Activated CD4-positive, alpha-beta T cell treated with anti-CD3 and anti-CD28 coated beads, Interleukin-10, Interleukin-2, amounts not matched to agents 100 ng/mL and 50 ng/mL, durations not matched to agents 16 hours and 8 hours (primary cell): ENCODE data around the gene GRID1.

Source experiments
- DNase-seq: peaks from one replicate; pipeline ENCODE4 v3.0.0-alpha.2; 2020

GRID1 gene

GRCh38 chr10:86312701-86313270, 53.8 kb downstream of the GRID1 start:
- no peak for DNase-seq

DNA sequence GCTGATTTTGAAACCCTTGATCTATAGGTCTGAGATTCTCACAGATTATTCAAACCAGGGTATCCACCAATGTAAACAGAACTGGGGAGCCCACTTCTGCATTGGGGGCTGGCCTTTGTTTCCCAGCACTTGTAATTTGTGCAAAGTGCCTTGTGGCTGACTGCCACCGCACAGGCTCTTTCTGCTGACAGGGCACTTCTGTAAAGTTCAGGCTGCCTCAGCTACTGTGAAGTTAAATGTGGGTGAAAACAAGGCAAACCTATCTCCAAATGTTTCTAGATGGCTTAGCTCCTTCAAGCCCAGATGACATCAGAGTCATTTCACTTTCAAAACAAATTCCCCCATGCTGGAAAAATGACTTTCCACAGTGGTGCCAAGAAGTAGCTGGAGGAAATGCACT, 54.7 kb downstream of the GRID1 start:
- DNase-seq = no peak

- no peak for DNase-seq
Observed at GRCh38 chr10:86311190-86311589, 55.4 kb downstream of the GRID1 start.

DNA sequence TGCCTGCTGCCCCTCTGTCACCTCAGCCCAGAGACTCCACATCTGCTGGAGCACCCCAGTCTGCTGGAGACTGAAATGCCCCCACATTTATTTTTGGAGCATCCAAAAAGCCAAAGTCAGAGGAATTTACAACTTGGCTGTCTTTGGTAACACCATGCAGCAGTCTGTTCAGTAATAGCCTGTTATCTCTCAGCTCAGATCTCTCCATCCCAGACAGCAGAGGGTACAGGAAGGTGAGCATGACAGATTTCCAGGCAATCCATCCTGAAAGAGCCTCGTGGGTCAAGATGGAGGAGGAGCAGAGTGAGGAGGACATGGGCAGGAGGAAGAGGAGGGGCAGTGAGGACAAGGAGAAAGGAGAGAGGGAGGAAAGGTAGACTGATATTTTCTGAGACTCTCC, 55.9 kb downstream of the GRID1 start:
- no peak for DNase-seq

DNA sequence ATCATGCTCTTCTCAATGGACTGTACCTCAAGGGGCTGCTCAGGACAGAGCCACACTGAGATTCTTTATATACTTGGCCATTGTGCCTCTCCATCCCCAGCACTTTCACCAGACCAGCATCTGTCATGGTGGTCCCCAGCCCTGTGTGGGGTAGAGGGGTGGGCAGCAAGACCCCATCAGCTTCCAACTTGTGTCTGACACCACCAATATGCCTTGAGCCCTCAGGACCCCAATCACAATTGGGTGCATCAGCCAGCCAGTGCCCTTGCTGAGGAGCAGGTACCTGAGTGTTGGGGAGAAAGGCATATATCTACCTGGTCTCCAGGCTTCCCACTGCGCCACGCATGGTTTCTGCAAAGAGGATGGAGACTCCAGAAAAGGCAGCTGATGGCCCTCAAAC, 56.3 kb downstream of the GRID1 start:
- no peak for DNase-seq

DNA sequence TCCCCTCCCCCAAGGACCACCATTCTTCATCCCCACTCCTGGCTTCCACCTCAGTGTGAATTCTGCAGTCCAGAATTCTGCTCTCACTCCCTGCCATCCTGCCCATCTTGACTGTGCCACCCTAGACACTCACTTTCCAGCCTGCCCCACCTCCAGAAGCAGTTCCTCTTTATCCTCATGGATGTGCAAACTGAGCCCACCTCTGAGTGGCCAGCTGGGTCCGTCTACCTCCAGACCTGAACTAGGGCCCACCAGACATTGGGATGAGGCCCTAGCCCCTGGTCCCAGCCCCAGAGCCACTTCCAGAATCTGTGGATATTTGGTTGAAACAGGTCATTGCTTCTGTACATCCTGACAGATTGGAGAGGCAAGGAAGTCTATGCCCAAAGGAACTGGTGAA, 58.5 kb downstream of the GRID1 start:
- no peak for DNase-seq

DNA sequence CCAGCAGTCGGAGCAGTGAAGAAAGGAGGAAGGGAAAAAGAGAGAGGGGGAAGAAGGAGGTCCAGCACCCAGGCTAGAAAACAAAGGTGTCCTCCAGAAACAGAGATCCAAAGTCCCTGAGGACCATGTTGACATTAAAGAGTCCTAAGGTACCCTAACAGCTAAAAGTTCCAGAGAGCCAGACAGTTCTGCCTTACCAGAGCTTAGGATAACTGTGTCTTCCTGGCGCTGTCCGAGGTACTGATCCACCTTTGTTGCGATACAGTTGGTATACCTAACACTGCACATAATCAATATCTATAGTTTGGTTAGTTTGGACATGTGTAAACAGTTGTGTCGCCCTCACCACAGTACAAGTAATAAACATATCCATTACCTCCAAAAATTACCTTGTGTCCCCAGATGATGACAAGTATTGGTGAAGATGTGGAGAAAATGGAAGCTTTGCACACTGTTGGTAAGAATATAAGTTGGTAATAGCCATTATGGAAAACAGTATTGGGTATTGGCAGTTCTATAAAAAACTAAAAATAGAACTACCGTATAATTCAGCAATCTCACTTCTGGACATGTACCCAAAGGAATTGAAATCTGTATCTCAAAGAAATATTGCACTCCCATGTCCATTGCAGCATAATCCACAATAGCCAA, 59.8 kb downstream of the GRID1 start:
- DNase-seq = peak; percentile 22

- no peak for DNase-seq
Observed at GRCh38 chr10:86305521-86305920, 61.1 kb downstream of the GRID1 start.

GRCh38 chr10:86304436-86304835, 62.2 kb downstream of the GRID1 start:
- no peak for DNase-seq

DNA sequence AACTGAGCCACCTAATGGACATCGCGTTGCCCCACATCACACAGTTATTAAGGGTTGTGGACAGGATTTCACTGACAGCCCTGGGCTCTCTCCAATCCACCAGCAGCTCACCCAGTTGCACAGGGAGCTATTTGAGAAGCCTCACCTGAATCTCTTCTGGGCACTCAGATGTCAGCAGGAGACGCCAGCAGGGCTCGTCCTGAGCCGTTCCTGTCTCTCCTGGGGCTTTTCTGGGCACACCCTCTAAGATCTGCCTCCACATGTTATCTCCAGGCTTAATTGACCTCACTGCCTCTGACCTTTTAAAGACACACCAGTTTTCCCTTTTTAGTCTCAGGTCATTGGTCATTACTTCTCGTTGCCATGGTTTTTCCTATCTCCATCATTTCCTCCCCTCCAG, 63.0 kb downstream of the GRID1 start:
- no peak for DNase-seq

- no peak for DNase-seq
Observed at GRCh38 chr10:86301971-86302370, 64.6 kb downstream of the GRID1 start.

GRCh38 chr10:86300931-86301830, 65.4 kb downstream of the GRID1 start:
- DNase-seq = no peak

- no peak for DNase-seq
Observed at GRCh38 chr10:86300399-86300925, 66.1 kb downstream of the GRID1 start.

GRCh38 chr10:86299562-86299961, 67.0 kb downstream of the GRID1 start:
- DNase-seq = no peak

DNA sequence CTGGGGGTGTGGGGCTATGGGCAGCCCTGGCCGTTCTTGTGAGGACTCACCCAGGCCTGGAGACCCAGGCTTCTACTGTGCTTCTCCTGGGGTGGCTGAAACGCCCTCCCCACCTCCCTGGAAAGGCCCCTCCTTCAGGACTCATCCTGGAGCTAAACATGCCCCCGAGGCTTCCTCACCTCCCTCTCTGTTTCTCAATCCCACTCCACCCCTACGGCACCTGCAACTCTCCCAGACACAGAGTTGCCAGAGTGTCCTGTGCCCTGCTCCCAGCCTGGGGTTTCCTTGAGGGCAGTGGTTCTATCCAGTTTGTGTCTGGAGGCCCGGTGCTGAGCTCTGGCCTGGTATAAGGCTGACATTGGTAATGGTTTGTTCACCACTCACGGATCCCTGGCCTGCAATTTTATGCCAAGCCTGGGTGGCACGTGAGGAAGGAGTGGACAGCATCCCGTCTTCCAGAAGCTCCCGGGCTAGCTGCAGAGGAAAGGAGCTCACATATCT, 68.0 kb downstream of the GRID1 start:
- DNase-seq = no peak

- no peak for DNase-seq
Observed at GRCh38 chr10:86295791-86296190, 70.8 kb downstream of the GRID1 start.

DNA sequence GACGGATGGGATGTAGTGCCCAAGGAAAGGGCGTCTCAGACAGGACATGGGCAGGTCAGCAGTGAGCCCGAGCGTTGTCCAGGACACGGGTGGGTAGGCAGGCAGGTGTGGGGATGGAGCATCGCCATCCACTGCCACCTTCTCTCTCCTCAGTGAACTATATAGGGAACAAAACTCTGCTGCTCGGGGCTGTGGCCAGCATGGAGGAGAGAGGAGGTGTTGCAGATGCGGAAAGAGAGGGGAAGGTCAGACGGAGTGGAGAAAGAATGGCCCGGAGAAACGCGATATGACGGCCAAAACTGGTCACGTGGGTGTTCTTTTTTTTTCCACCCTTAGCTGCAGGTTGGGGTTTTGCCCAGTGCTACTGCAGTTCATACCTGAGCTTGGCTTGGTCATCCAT, 71.2 kb downstream of the GRID1 start:
- DNase-seq = no peak

DNA sequence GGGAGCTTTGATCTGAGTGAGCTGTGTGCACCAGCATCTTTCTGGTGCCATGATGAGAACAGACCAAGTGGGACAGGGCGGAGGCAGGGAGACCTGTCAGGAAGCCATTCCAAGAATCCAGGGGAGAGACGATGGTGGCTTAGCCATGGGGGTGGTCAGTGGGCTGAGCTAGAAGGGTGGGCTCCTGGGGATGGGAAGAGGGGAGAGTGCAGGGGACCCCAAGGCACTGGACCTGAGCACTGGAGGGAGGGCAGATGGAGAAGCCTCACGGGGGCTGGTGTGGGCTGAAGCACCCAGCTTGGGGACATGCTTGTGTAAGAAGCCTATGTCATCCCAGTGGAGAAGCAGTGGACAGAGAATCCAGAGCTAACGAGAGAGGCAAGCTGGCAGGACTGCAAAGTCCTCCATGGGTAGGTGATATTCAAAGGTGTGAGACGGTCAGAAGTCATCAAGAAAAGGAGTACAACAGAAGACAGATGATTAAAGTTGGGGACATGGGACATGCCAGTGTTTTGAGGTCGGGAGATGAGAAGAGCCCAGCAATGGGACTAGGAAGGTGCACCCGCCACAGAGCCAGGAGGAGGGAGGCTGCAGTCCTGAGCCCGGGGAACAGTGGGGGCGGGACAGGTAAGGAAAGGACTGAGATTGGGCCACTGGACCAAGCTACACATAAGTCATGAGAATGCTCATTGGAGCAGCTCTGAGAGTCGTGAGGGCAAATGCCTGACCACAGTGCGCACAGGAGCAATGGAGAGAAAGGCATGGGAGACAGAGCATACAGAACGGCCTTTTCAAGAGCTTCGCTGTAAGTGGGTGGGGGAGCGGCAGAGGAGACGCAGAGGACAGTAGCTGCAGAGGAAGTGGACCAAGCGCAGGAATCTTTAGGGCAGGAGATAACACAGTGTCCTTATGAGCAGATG, 72.0 kb downstream of the GRID1 start:
- DNase-seq = no peak

GRCh38 chr10:86293396-86293791, 73.2 kb downstream of the GRID1 start:
- DNase-seq = no peak

GRCh38 chr10:86292462-86293395, 73.9 kb downstream of the GRID1 start:
- no peak for DNase-seq

GRCh38 chr10:86291616-86292340, 74.8 kb downstream of the GRID1 start:
- no peak for DNase-seq
